Erythroblast (primary cell): ENCODE data around the gene CRTC1.

Experiments used
- GATA1 ChIP-seq: IDR thresholded peaks from 2 replicates; pipeline ENCODE4 v1.6.1; 2011; ENCODE audit warnings: low read depth, mild to moderate bottlenecking, control low read depth, low read length, moderate library complexity
- POLR2A ChIP-seq: IDR thresholded peaks from 2 replicates; pipeline ENCODE4 v1.6.1; 2011; ENCODE audit warnings: mild to moderate bottlenecking, low read length

DNA sequence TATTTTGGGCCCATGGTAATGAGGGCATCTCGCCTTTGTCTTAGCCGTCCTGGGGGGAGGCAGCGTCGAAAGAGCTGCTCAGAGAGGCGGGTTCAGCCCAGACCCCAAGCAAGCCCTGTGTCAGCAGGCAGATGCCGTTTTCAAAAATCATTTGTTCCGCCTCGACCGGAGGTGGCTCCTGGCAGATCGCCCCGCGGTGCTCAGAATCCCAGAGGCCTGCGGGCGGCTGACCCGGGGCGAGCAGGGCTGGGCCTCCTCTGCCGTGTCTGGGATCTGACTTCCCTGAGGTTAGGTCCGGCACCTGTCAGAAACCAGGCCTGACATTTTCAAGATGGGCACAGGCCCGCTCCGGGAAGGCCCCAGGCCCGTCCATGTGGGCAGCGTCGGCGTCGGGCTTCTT is 36.1 kb downstream of the CRTC1 start:
- TF ChIP-seq POLR2A: no peak
- TF ChIP-seq GATA1: no peak
